Measurements from ENCODE around the gene SBF2. TPM values are rescaled to one million over a fixed set of nuclear protein-coding genes. Genes with fewer than 3 reads are reported as not detected.
A peak's percentile ranks its signal among the peaks of the same experiment; 100 is the strongest.

Gene SBF2
- total and polyA plus RNA-seq, 2 of the 13 experiments (the other 11 are each of a cell fraction or from before 2014, with no cell fraction given): 24.0 to 45.8 TPM

GRCh38 chr11:10302744-10303557 is 8.9 kb upstream of the SBF2 start (continued):
- TF ChIP-seq GLMP (CRISPR knock-in tag; IDR thresholded peaks at IDR 0.05; ENCODE audit: borderline replicate concordance) (no peak; the same call in 1 of the 2 replicates), ZNF546 (CRISPR knock-in tag; conservative IDR thresholded peaks at IDR 0.05) (no peak), ZNF124 (CRISPR knock-in tag; IDR thresholded peaks at IDR 0.05) (no peak), ZFY (CRISPR knock-in tag; IDR thresholded peaks at IDR 0.05) (peak; percentile 76), MLLT10 (CRISPR knock-in tag; IDR thresholded peaks at IDR 0.05) (0 out of 2 replicates have a peak, but pooled peaks have one; percentile 36), ZBTB38 (CRISPR knock-in tag; IDR thresholded peaks at IDR 0.05) (no peak; the same call in 1 of the 2 replicates), SKIL (CRISPR knock-in tag; IDR thresholded peaks at IDR 0.05; ENCODE audit: borderline replicate concordance) (peak; percentile 60; the same call in 1 of the 2 replicates), RBFOX2 (IDR thresholded peaks at IDR 0.05; ENCODE audit: low read depth, low read length) (peak; percentile 81), ATF4 (CRISPR knock-in tag; IDR thresholded peaks at IDR 0.05) (no peak), ZFP82 (CRISPR knock-in tag; IDR thresholded peaks at IDR 0.05; ENCODE audit: borderline replicate concordance) (no peak), KLF12 (CRISPR knock-in tag; IDR thresholded peaks at IDR 0.05; ENCODE audit: borderline replicate concordance) (no peak), ZZZ3 (CRISPR knock-in tag; IDR thresholded peaks at IDR 0.05; ENCODE audit: borderline replicate concordance) (0 out of 2 replicates have a peak, but pooled peaks have one; percentile 28), CTCF (CRISPR knock-in tag; IDR thresholded peaks at IDR 0.05) (peak; percentile 32), BCL3 (CRISPR knock-in tag; IDR thresholded peaks at IDR 0.05) (peak; percentile 43; the same call in 1 of the 2 replicates), ZFYVE20 (CRISPR knock-in tag; IDR thresholded peaks at IDR 0.05; ENCODE audit: borderline replicate concordance, low read depth) (no peak)
